ENCODE measurements around the gene DNAAF2.
"Not testable (repeated sequence)": the region's sequence is repeated elsewhere in the genome, so short reads cannot be mapped to it uniquely, and the experiment has no call there.

Gene DNAAF2

GRCh38 chr14:49585803-49586672, 49.0 kb downstream of the DNAAF2 start, which contains the start of gene RPS29:
Gene RPS29, minus strand, starts transcription at chr14:49586380. Its CDS starts 34 bp downstream, at chr14:49586346.
- in situ Hi-C loops (cut with HindIII; ENCODE audit: low pct_unique_long_range_greater_than_20kb, low sequenced_read_pairs), result no loop called here
- TF ChIP-seq JUND (IDR thresholded peaks at IDR 0.05; ENCODE audit: low read depth), result peak; percentile 85
- peak; percentile 89 to 100 for DNase-seq (ENCODE audit: low read depth in 1 of 2, low spot score in 1 of 2)

GRCh38 chr14:49584981-49585640, 49.9 kb downstream of the DNAAF2 start:
- DNase-seq (ENCODE audit: low read depth in 1 of 2, low spot score in 1 of 2); in situ Hi-C loops (cut with HindIII; ENCODE audit: low pct_unique_long_range_greater_than_20kb, low sequenced_read_pairs): not testable (repeated sequence)

GRCh38 chr14:49584058-49584457, 51.0 kb downstream of the DNAAF2 start:
- no peak for DNase-seq (ENCODE audit: low read depth in 1 of 2, low spot score in 1 of 2)
- in situ Hi-C loops (cut with HindIII; ENCODE audit: low pct_unique_long_range_greater_than_20kb, low sequenced_read_pairs), result no loop called here
- no peak for TF ChIP-seq JUND (IDR thresholded peaks at IDR 0.05; ENCODE audit: low read depth)

GRCh38 chr14:49583629-49584028, 51.4 kb downstream of the DNAAF2 start:
- in situ Hi-C loops (cut with HindIII; ENCODE audit: low pct_unique_long_range_greater_than_20kb, low sequenced_read_pairs), result no loop called here
- TF ChIP-seq JUND (IDR thresholded peaks at IDR 0.05; ENCODE audit: low read depth), result no peak
- DNase-seq (ENCODE audit: low read depth in 1 of 2, low spot score in 1 of 2), result no peak

DNA sequence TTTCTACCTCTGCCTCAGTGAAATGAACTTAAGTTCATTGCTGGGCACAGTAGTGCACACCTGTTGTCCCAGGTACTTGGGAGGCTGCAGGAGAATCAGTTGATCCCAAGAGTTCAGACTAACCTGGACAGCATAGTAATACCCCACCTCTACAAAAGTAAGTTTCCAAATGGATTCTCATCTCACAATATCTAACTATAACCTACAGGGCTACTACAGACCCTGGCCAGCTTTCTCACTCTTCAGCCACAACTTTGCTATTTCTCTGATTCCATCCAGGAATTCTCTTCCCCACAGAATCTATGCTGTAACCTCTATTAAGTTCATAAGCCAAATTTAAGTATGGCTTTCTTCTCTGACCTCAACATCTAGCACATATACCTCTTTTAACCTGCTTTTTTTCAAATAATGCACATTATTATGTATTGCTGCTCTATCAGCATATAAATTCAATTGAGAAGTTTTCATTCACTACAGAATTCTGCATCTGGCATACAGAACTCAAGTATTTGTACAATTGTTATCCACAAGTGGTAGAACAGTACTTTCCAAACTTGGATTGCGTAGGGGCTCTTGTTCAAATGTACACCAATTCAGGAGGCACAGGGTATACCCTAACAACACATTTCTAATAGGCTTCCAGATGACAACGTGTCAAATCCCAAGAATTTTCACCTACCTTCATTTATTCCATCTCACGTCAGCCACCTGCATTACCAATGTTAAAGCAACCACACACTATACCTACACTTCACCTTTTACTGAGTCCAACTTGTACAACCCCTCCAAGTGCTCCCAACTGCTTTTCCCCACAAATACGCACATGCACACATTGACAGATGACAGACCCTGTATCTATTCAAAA, 52.7 kb downstream of the DNAAF2 start:
- in situ Hi-C loops (cut with HindIII; ENCODE audit: low pct_unique_long_range_greater_than_20kb, low sequenced_read_pairs), result no loop called here
- DNase-seq (ENCODE audit: low read depth in 1 of 2, low spot score in 1 of 2), result no peak
- peak; percentile 27; the same call in 1 of the 2 replicates for TF ChIP-seq JUND (IDR thresholded peaks at IDR 0.05; ENCODE audit: low read depth)

DNA sequence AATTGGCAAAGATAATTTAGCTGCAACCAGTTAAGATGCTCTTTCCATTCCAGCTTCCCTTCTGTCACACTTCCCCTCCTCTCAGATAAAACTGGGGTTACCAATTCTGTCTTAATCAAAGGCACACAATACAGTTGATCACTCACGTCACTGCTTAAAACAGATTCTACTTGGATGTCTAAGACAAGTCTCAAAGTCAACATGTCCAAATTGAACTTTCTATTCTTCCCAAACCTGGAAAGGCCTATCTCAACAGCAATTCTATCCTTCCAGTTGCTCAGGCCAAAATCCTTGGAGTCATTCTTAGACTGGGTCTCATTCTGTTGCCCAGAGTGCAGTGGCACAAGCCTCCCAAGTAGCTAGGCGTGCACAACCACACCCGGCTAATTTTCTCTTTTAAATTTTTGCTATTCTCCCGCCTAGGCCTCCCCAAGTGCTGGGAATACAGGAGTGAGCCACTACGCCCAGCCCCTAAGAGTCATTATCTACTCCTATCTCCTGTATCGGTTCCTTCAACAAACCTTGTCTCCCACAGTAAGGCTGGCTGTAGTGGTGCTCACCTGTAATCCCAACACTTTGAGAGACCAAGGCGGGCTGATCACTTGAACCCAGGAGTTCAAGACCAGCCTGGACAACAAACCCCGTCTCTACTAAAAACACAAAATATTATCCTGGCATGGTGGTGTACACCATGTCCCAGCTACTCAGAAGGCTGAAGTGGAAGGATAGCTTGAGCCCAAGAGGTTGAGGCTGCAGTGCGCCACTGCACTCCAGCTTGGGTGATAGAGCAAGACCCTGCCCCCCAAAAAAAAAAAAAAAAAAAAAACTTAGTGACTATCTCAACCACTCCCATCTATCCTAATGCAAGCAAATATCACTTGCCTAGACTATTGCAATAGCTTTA, 53.6 kb downstream of the DNAAF2 start:
- TF ChIP-seq JUND (IDR thresholded peaks at IDR 0.05; ENCODE audit: low read depth), result no peak
- in situ Hi-C loops (cut with HindIII; ENCODE audit: low pct_unique_long_range_greater_than_20kb, low sequenced_read_pairs), result no loop called here
- no peak for DNase-seq (ENCODE audit: low read depth in 1 of 2, low spot score in 1 of 2)

DNA sequence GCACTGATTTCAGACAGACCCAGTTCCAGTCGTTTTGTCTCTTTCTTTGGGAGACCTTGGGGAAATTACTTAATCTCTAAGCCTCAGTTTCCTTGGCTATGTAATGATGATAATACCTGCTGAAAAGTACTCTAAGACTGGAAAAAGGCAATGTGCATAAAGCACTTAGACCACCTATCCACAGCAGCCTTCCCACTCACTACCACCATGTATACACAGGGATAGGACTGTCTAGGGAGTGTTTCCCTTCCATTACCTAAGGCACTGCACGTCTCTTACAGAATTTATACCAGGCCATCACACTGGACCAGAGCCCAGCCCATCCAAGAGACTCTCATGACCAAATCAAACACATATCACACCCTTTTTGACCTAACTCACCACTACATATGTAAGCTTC, 55.2 kb downstream of the DNAAF2 start:
- in situ Hi-C loops (cut with HindIII; ENCODE audit: low pct_unique_long_range_greater_than_20kb, low sequenced_read_pairs), result no loop called here
- TF ChIP-seq JUND (IDR thresholded peaks at IDR 0.05; ENCODE audit: low read depth), result no peak

GRCh38 chr14:49578141-49578540, 56.9 kb downstream of the DNAAF2 start:
- no peak for DNase-seq (ENCODE audit: low read depth in 1 of 2, low spot score in 1 of 2)
- in situ Hi-C loops (cut with HindIII; ENCODE audit: low pct_unique_long_range_greater_than_20kb, low sequenced_read_pairs), result no loop called here
- no peak for TF ChIP-seq JUND (IDR thresholded peaks at IDR 0.05; ENCODE audit: low read depth)

More for the DNA sequence above, 55.2 kb downstream of the DNAAF2 start:
- no peak for DNase-seq (ENCODE audit: low read depth in 1 of 2, low spot score in 1 of 2)

Measured in T47D (cell line).